PC-3 (cell line): Measurements from ENCODE around the gene YLPM1. TPM values are rescaled to one million over a fixed set of nuclear protein-coding genes. Genes with fewer than 3 reads are reported as not detected.

Experiments used
- ATAC-seq: fragments of 200-7000 bp; cut with Tn5 transposase; 2 replicates; pipeline ENCODE4 v1.9.1; 2020; ENCODE audit warnings: mild to moderate bottlenecking, moderate library complexity
- Bru-seq: library from RNA; stranded (reverse); fragments of 400-500 nt; gene quantifications from one replicate; lab custom pipeline; 2021; lab: Mats Ljungman, UMichigan
- BruChase-seq, 2 experiments: library from RNA; stranded (reverse); fragments of 400-500 nt; gene quantifications; one replicate each; lab custom pipeline; 2021; lab: Mats Ljungman, UMichigan
- BruUV-seq: library from RNA; stranded (reverse); fragments of 400-500 nt; replicated peaks from 2 replicates; lab custom pipeline; 2021; lab: Mats Ljungman, UMichigan
- CTCF ChIA-PET: fragments of 300-600 bp; sonication (Branson Sonifier 250); formaldehyde crosslinking; loops from one replicate; lab custom pipeline; 2022; ENCODE audit warnings: antibody characterized with exemption; lab: Charles Lee
- POLR2A ChIA-PET: fragments of 300-600 bp; sonication (Branson Sonifier 250); formaldehyde crosslinking; loops from one replicate; lab custom pipeline; 2022; ENCODE audit warnings: antibody characterized with exemption; ENCODE audit not compliant: unreplicated experiment; lab: Charles Lee
- DNase-seq: peaks from one replicate; pipeline ENCODE4 v3.0.0-alpha.2; 2015
- H2AFZ ChIP-seq: fragments of 300-600 bp; sonication (generic); 2 replicates; pipeline ENCODE4 v1.6.0; 2016; ENCODE audit warnings: antibody characterized with exemption, low read length
- H3F3A ChIP-seq: fragments of 300-600 bp; sonication (generic); one replicate; pipeline ENCODE4 v1.6.0; 2017; ENCODE audit warnings: antibody characterized with exemption, low read length, control low read depth, mild to moderate bottlenecking; ENCODE audit not compliant: unreplicated experiment
- H3K27ac ChIP-seq: fragments of 300-600 bp; sonication (generic); 2 replicates; pipeline ENCODE4 v1.5.1; 2016; ENCODE audit warnings: mild to moderate bottlenecking, low read length
- H3K27me3 ChIP-seq: fragments of 300-600 bp; sonication (generic); 2 replicates; pipeline ENCODE4 v1.6.1; 2016; ENCODE audit warnings: low read length, mixed read lengths
- H3K36me3 ChIP-seq: fragments of 300-600 bp; sonication (generic); 2 replicates; pipeline ENCODE4 v1.6.1; 2016; ENCODE audit warnings: low read depth, mixed run types, low read length, mixed read lengths
- H3K4me1 ChIP-seq: fragments of 300-600 bp; sonication (generic); 2 replicates; pipeline ENCODE4 v1.5.1; 2016; ENCODE audit warnings: low read length; ENCODE audit not compliant: insufficient read depth
- H3K4me2 ChIP-seq: fragments of 300-600 bp; sonication (generic); 2 replicates; pipeline ENCODE4 v1.6.0; 2016; ENCODE audit warnings: low read length
- H3K4me3 ChIP-seq: fragments of 300-600 bp; sonication (generic); 2 replicates; pipeline ENCODE4 v1.5.1; 2016; ENCODE audit warnings: mild to moderate bottlenecking, low read length, mixed read lengths
- H3K79me2 ChIP-seq: fragments of 300-600 bp; sonication (generic); 2 replicates; pipeline ENCODE4 v1.6.1; 2017; ENCODE audit warnings: low read length, mixed read lengths
- H3K9ac ChIP-seq: fragments of 300-600 bp; sonication (generic); 2 replicates; pipeline ENCODE4 v1.6.0; 2016; ENCODE audit warnings: mild to moderate bottlenecking, low read length
- H3K9me2 ChIP-seq: fragments of 300-600 bp; sonication (generic); replicated peaks from 2 replicates; pipeline ENCODE4 v1.6.1; 2016; ENCODE audit warnings: mixed run types, low read length, mixed read lengths
- H3K9me3 ChIP-seq: fragments of 300-600 bp; sonication (generic); 2 replicates; pipeline ENCODE4 v1.6.1; 2016; ENCODE audit warnings: low read length, mixed read lengths
- H4K20me1 ChIP-seq: fragments of 300-600 bp; sonication (generic); 2 replicates; pipeline ENCODE4 v1.6.1; 2016; ENCODE audit warnings: low read length, mixed read lengths
- EZH2 ChIP-seq: fragments of 300-600 bp; sonication (generic); IDR thresholded peaks from one replicate; pipeline ENCODE4 v1.6.1; 2017; ENCODE audit warnings: antibody characterized with exemption, mild to moderate bottlenecking, low read length; ENCODE audit not compliant: unreplicated experiment
- EZH2phosphoT487 ChIP-seq: fragments of 300-600 bp; sonication (generic); IDR thresholded peaks from 2 replicates; pipeline ENCODE4 v1.6.1; 2018; ENCODE audit warnings: mild to moderate bottlenecking, antibody characterized with exemption, low read length, borderline replicate concordance
- intact Hi-C: fragments of 100-400 bp; cut with micrococcal nuclease; formaldehyde crosslinking; loops from 2 replicates; pipeline ENCODE4 v1.9.0; 2023
- long read RNA-seq: library from polyadenylated mRNA; unstranded; transcript quantifications from one replicate; pipeline ENCODE4 v2.0.0, GENCODE V29; 2021; ENCODE audit not compliant: unreplicated experiment
- total RNA-seq: library from RNA; depleted of rRNA; stranded (reverse); fragments of >200 nt; gene quantifications from 2 replicates; pipeline ENCODE4 v1.2.3, GENCODE V29; 2014; rRNA removed
- TF ChIP-seq, protein P1 (sequence below): fragments of 300-600 bp; sonication (generic); conservative IDR thresholded peaks from 2 replicates; pipeline ENCODE4 v1.5.1; 2017; ENCODE audit warnings: antibody characterized with exemption, low read depth, mild to moderate bottlenecking, low read length

YLPM1 gene, protein sequence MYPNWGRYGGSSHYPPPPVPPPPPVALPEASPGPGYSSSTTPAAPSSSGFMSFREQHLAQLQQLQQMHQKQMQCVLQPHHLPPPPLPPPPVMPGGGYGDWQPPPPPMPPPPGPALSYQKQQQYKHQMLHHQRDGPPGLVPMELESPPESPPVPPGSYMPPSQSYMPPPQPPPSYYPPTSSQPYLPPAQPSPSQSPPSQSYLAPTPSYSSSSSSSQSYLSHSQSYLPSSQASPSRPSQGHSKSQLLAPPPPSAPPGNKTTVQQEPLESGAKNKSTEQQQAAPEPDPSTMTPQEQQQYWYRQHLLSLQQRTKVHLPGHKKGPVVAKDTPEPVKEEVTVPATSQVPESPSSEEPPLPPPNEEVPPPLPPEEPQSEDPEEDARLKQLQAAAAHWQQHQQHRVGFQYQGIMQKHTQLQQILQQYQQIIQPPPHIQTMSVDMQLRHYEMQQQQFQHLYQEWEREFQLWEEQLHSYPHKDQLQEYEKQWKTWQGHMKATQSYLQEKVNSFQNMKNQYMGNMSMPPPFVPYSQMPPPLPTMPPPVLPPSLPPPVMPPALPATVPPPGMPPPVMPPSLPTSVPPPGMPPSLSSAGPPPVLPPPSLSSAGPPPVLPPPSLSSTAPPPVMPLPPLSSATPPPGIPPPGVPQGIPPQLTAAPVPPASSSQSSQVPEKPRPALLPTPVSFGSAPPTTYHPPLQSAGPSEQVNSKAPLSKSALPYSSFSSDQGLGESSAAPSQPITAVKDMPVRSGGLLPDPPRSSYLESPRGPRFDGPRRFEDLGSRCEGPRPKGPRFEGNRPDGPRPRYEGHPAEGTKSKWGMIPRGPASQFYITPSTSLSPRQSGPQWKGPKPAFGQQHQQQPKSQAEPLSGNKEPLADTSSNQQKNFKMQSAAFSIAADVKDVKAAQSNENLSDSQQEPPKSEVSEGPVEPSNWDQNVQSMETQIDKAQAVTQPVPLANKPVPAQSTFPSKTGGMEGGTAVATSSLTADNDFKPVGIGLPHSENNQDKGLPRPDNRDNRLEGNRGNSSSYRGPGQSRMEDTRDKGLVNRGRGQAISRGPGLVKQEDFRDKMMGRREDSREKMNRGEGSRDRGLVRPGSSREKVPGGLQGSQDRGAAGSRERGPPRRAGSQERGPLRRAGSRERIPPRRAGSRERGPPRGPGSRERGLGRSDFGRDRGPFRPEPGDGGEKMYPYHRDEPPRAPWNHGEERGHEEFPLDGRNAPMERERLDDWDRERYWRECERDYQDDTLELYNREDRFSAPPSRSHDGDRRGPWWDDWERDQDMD (N-terminal part only)
- 25.1 and 30.8 TPM in 2 replicates for total RNA-seq
- Bru-seq, nascent RNA = percentile 86 among the genes with signal in this experiment
- BruChase-seq, experiment 1, labeled RNA remaining after a 6-hour chase = percentile 87 among the genes with signal in this experiment
- percentile 88 among the genes with signal in this experiment for BruChase-seq, experiment 2, labeled RNA remaining after a 2-hour chase
- long read RNA-seq, partial matches to known transcripts = 52 of 54 reads
- long read RNA-seq, other reads (novel, unspliced or antisense) = 2 of 54 reads

DNA sequence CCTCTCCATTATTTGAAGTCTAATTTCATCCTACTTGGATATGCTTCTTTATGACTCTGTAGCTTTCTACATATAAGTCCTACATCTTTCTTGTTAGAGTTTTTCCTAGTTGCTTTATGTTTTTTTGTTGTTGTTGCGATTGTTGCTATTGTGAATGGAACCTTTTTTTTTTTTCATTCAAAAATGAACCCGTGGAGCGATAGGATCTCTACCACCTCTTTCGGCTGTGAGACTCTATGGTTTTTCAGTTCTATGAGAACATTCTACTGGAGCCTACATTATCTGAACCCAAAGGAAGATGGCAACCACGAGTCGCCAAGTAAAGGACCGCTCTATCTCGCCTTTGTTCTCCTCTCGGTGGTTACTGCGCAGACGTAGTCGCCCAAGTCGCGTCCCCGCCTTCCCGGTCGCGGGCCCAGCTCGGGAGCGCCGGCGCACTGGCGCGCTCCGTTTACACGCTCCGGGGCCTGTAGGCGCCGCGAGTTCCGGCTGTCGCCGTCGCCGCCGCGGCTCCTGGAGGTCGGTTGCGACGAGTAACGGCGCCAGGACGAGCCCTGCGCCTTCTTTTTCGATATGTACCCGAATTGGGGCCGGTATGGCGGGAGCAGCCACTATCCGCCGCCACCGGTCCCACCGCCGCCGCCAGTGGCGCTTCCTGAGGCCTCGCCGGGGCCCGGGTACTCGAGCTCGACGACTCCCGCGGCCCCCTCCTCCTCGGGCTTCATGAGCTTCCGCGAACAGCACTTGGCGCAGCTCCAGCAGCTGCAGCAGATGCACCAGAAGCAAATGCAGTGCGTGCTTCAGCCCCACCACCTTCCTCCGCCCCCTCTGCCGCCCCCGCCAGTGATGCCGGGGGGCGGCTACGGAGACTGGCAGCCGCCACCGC is at the start of gene YLPM1:
TSS of gene YLPM1 (plus strand) at position 400 of the 886 bp plus-strand sequence. CDS start at position 574, 174 bp downstream.
- ChIA-PET CTCF (interaction anchor here (0.7 kb wide), 1 partner anchor 118 kb away, joined by 3 read pairs; no protein-coding TSS in a partner anchor), POLR2A (no interaction called here)
- peak within 1 kb of the TSS; percentile 90 for H3K4me3 ChIP-seq
- H4K20me1 ChIP-seq = peaks cover 34% of the 10 kb centered on the region
- H3K36me3 ChIP-seq = no peaks in the 10 kb centered on the region
- H3K27ac ChIP-seq = peak within 1 kb of the TSS; percentile 41
- no TSS peak for BruUV-seq
- peaks cover 20% of the 10 kb centered on the region for H3K4me1 ChIP-seq
- TF ChIP-seq, protein P1, sequence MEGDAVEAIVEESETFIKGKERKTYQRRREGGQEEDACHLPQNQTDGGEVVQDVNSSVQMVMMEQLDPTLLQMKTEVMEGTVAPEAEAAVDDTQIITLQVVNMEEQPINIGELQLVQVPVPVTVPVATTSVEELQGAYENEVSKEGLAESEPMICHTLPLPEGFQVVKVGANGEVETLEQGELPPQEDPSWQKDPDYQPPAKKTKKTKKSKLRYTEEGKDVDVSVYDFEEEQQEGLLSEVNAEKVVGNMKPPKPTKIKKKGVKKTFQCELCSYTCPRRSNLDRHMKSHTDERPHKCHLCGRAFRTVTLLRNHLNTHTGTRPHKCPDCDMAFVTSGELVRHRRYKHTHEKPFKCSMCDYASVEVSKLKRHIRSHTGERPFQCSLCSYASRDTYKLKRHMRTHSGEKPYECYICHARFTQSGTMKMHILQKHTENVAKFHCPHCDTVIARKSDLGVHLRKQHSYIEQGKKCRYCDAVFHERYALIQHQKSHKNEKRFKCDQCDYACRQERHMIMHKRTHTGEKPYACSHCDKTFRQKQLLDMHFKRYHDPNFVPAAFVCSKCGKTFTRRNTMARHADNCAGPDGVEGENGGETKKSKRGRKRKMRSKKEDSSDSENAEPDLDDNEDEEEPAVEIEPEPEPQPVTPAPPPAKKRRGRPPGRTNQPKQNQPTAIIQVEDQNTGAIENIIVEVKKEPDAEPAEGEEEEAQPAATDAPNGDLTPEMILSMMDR = peak; percentile 69
- no peak for TF ChIP-seq EZH2
- H3K27me3 ChIP-seq = no peaks in the 10 kb centered on the region
- ATAC-seq (peak; percentile 91), DNase-seq (peak; percentile 98)
- peaks cover 50% of the 10 kb centered on the region for H3K79me2 ChIP-seq
- intact Hi-C loops = loop anchor here (2.0 kb wide), 1 partner anchor 50 kb away; the partner anchor contains the start of genes AREL1 and FCF1
- H2AFZ ChIP-seq = peak within 1 kb of the TSS; percentile 94
- no peaks in the 10 kb centered on the region for H3F3A ChIP-seq
- peak within 1 kb of the TSS; percentile 94 for H3K9ac ChIP-seq
- H3K9me2 ChIP-seq = no peaks in the 10 kb centered on the region
- no peaks in the 10 kb centered on the region for H3K9me3 ChIP-seq
- peak within 1 kb of the TSS; percentile 89 for H3K4me2 ChIP-seq

DNA sequence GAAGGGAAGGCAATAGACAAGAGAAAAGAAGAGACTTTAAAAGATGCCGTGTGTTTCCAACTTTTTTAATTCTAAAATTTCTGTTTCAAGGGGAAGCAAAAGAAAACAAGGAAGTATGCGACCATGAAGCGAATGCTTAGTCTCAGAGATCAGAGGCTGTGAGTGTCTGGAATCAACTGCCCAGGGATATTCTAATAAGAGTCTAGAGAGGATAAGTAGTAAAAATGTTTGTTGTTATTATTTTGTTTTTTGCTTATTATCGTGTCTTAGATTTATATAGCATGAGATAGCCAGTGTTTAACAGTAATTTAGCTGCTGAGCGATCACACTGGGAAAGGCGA is 49.8 kb upstream of the YLPM1 start:
- POLR2A ChIA-PET = no interaction called here
- TSS peak; percentile 89 for BruUV-seq
- Histone ChIP-seq H3F3A (no peaks in the 10 kb centered on the region), H3K4me3 (peak overlapping the region; percentile 95), H3K9me2 (no peaks in the 10 kb centered on the region), H3K4me2 (peak overlapping the region; percentile 91), H3K9ac (peak overlapping the region; percentile 75), H3K27me3 (no peaks in the 10 kb centered on the region), H3K36me3 (peaks cover 19% of the 10 kb centered on the region), H3K4me1 (peaks cover 8% of the 10 kb centered on the region; the same call in 1 of the 2 replicates), H3K79me2 (peaks cover 62% of the 10 kb centered on the region), H3K9me3 (no peaks in the 10 kb centered on the region), H2AFZ (peak overlapping the region; percentile 76), H4K20me1 (peaks cover 8% of the 10 kb centered on the region; the same call in 1 of the 2 replicates), H3K27ac (no peak overlapping the region)
- CTCF ChIA-PET = no interaction called here
- peak; percentile 9 for ATAC-seq
- TF ChIP-seq, protein P1 = no peak
- TF ChIP-seq EZH2 = no peak
- no peak for TF ChIP-seq EZH2phosphoT487
- intact Hi-C loops = loop anchor here (2.0 to 5.0 kb wide), 2 partner anchors 49 to 211 kb away; partner anchors contain the start of gene YLPM1
- DNase-seq = no peak
